ENCODE measurements around the gene UTS2R.

Gene UTS2R

GRCh38 chr17:82348434-82348833 is 23.1 kb upstream of the UTS2R start:
- no peak for ATAC-seq (ENCODE audit: insufficient read depth, low read depth)
- no peaks in the 10 kb centered on the region for H3K27me3 ChIP-seq (ENCODE audit: insufficient read depth, low read length, poor library complexity)
- TF ChIP-seq EZH2 (IDR thresholded peaks at IDR 0.05; ENCODE audit: borderline replicate concordance, low read depth, low read length, severe bottlenecking), result no peak
- no peak for TF ChIP-seq CTCF (IDR thresholded peaks at IDR 0.05; ENCODE audit: borderline replicate concordance, extremely low read depth, low read length, poor library complexity, severe bottlenecking)
- H4K20me1 ChIP-seq (ENCODE audit: insufficient read depth, low read length), result no peaks in the 10 kb centered on the region
- H3K79me2 ChIP-seq (ENCODE audit: insufficient read depth, low read length), result no peaks in the 10 kb centered on the region
- H2AFZ ChIP-seq (ENCODE audit: low read depth, low read length), result no peak overlapping the region
- no peaks in the 10 kb centered on the region for H3K36me3 ChIP-seq (ENCODE audit: insufficient read depth, low read length)
- no peak overlapping the region for H3K4me2 ChIP-seq (ENCODE audit: insufficient read depth, low read length)
- H3K27ac ChIP-seq (ENCODE audit: low read length), result no peak overlapping the region
- H3K9ac ChIP-seq (ENCODE audit: low read depth, low read length), result no peak overlapping the region
- no peaks in the 10 kb centered on the region for H3K9me3 ChIP-seq (ENCODE audit: insufficient read depth, low read length, severe bottlenecking)
- H3K4me1 ChIP-seq (ENCODE audit: insufficient read depth, low read length), result peaks cover 15% of the 10 kb centered on the region
- no peak for DNase-seq
- H3K4me3 ChIP-seq (ENCODE audit: low read depth in 1 of 2, low read length in 2 of 2), result no peak overlapping the region

GRCh38 chr17:82348866-82349265 is 22.7 kb upstream of the UTS2R start:
- TF ChIP-seq CTCF (IDR thresholded peaks at IDR 0.05; ENCODE audit: borderline replicate concordance, extremely low read depth, low read length, poor library complexity, severe bottlenecking) (no peak), EZH2 (IDR thresholded peaks at IDR 0.05; ENCODE audit: borderline replicate concordance, low read depth, low read length, severe bottlenecking) (no peak)
- no peak overlapping the region for H2AFZ ChIP-seq (ENCODE audit: low read depth, low read length)
- peaks cover 15% of the 10 kb centered on the region for H3K4me1 ChIP-seq (ENCODE audit: insufficient read depth, low read length)
- H3K9ac ChIP-seq (ENCODE audit: low read depth, low read length), result no peak overlapping the region
- no peaks in the 10 kb centered on the region for H3K36me3 ChIP-seq (ENCODE audit: insufficient read depth, low read length)
- no peak for ATAC-seq (ENCODE audit: insufficient read depth, low read depth)
- H3K4me2 ChIP-seq (ENCODE audit: insufficient read depth, low read length), result no peak overlapping the region
- H3K27me3 ChIP-seq (ENCODE audit: insufficient read depth, low read length, poor library complexity), result no peaks in the 10 kb centered on the region
- H3K9me3 ChIP-seq (ENCODE audit: insufficient read depth, low read length, severe bottlenecking), result no peaks in the 10 kb centered on the region
- no peak overlapping the region for H3K4me3 ChIP-seq (ENCODE audit: low read depth in 1 of 2, low read length in 2 of 2)
- no peaks in the 10 kb centered on the region for H3K79me2 ChIP-seq (ENCODE audit: insufficient read depth, low read length)
- H4K20me1 ChIP-seq (ENCODE audit: insufficient read depth, low read length), result no peaks in the 10 kb centered on the region
- H3K27ac ChIP-seq (ENCODE audit: low read length), result no peak overlapping the region
- no peak for DNase-seq

GRCh38 chr17:82349287-82349701 is 22.3 kb upstream of the UTS2R start:
- no peaks in the 10 kb centered on the region for H3K27me3 ChIP-seq (ENCODE audit: insufficient read depth, low read length, poor library complexity)
- H3K79me2 ChIP-seq (ENCODE audit: insufficient read depth, low read length), result no peaks in the 10 kb centered on the region
- H3K4me3 ChIP-seq (ENCODE audit: low read depth in 1 of 2, low read length in 2 of 2), result no peak overlapping the region
- H3K4me1 ChIP-seq (ENCODE audit: insufficient read depth, low read length), result peaks cover 15% of the 10 kb centered on the region
- no peaks in the 10 kb centered on the region for H4K20me1 ChIP-seq (ENCODE audit: insufficient read depth, low read length)
- no peak overlapping the region for H3K4me2 ChIP-seq (ENCODE audit: insufficient read depth, low read length)
- no peak overlapping the region for H3K27ac ChIP-seq (ENCODE audit: low read length)
- TF ChIP-seq EZH2 (IDR thresholded peaks at IDR 0.05; ENCODE audit: borderline replicate concordance, low read depth, low read length, severe bottlenecking), result no peak
- no peak for TF ChIP-seq CTCF (IDR thresholded peaks at IDR 0.05; ENCODE audit: borderline replicate concordance, extremely low read depth, low read length, poor library complexity, severe bottlenecking)
- H3K9ac ChIP-seq (ENCODE audit: low read depth, low read length), result no peak overlapping the region; the same call in 1 of the 2 replicates
- H3K9me3 ChIP-seq (ENCODE audit: insufficient read depth, low read length, severe bottlenecking), result no peaks in the 10 kb centered on the region
- ATAC-seq (ENCODE audit: insufficient read depth, low read depth) (no peak), DNase-seq (no peak)
- no peak overlapping the region for H2AFZ ChIP-seq (ENCODE audit: low read depth, low read length)
- no peaks in the 10 kb centered on the region for H3K36me3 ChIP-seq (ENCODE audit: insufficient read depth, low read length)

Measured in DND-41 (cell line).